GM21619 (cell line): ENCODE measurements around the gene SF3B5.
A peak's percentile ranks its signal among the peaks of the same experiment; 100 is the strongest.
"Not testable (repeated sequence)": the region's sequence is repeated elsewhere in the genome, so short reads cannot be mapped to it uniquely, and the experiment has no call there.

Source experiments
- ATAC-seq: cut with Tn5 transposase; IDR thresholded peaks from one replicate; pipeline ENCODE4 v1.9.1; 2021; ENCODE audit not compliant: unreplicated experiment

Gene SF3B5

GRCh38 chr6:144106206-144106605 is 10.8 kb upstream of the SF3B5 start:
- no peak for ATAC-seq

DNA sequence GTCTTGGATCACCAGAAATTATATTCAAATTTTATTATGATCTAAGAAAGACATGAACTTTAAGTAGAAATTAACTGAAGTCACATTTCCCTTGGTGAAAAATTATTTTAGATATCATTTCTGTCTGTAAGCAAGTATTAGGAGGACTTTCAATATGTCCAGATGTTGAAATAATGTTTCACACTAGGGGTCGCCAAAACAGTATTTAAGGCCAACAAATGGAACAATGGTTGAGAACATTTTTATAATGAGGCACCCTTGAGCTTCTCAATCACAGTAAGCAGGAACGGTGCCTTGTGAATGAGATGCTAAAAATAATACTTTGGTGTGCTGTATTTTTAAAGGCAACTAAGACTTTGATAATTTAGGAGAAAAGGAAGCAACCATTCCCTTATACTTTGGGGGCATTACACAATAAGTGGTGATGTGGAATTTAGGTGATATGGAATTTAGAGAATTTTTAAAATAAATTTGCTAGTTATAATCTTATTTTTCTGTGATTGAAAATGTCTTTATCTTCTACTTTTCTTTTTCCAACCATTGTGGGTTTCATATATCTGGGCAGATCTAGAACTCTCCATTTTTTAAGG is 9.6 kb upstream of the SF3B5 start:
- peak; percentile 85 for ATAC-seq

DNA sequence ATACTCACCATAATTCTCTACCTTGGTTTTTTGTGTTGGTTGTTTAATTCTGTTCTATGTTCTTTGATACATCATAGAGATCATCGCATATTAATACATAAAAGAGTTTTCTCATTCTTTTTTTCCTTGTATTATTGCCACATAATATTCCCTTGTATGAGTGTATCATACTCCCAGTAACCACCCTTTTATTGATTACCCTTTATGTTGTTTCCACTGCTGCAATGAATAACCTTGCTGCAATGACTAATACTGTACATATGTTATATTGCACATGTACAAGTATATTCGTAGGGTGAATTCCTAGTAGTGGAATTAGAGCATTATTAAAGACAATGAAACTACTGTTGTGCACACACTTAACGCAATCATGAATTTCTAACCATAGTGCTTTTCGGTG is 9.1 kb upstream of the SF3B5 start:
- no peak for ATAC-seq

DNA sequence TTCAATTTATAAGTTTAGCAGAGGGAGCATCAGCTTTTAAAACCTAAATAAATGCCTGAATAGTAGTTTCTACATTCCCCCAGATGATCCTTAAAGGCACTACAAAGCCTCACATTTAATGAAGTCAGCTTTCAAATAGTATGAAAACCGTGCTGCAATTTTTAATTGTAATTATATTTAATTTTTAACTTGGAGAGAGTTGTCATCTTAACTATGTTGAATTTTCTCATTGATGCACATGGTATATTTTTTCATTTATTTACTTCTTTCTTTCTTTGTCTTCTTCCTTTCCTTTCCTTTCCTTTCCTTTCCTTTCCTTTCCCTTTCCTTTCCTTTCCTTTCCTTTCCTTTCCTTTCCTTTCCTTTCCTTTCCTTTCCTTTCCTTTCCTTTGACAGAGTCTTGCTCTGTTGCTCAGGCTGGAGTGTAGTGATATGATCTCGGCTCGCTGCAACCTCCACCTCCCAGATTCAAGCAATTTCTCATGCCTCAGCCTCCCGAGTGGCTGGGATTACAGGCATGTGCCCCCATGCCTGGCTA is 7.7 kb upstream of the SF3B5 start:
- ATAC-seq, result no peak

- no peak for ATAC-seq
Observed at GRCh38 chr6:144098993-144099392, 3.6 kb upstream of the SF3B5 start.

- peak; percentile 0 for ATAC-seq
Observed at GRCh38 chr6:144094731-144095133, 641 bp downstream of the SF3B5 start.

GRCh38 chr6:144093658-144094057 is 1.7 kb downstream of the SF3B5 start:
- no peak for ATAC-seq

DNA sequence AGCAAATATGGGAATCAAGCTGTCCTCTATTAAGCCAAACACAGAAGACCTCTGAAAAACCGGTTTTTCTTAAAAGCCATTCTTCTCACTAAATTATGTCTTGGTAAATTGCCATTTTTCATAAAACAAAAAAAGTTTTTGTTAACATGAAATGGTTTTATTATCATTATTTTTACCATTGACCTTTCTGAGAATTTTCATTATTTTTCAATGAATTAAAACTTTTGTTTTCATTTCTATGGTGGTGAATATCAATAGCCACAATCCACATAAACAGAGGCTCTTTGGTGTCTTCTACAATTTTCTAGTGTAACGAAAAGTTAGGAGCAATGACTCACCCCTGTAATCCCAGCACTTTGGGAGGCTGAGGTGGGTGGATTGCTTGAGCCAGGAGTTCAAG is 2.1 kb downstream of the SF3B5 start:
- ATAC-seq, result no peak

DNA sequence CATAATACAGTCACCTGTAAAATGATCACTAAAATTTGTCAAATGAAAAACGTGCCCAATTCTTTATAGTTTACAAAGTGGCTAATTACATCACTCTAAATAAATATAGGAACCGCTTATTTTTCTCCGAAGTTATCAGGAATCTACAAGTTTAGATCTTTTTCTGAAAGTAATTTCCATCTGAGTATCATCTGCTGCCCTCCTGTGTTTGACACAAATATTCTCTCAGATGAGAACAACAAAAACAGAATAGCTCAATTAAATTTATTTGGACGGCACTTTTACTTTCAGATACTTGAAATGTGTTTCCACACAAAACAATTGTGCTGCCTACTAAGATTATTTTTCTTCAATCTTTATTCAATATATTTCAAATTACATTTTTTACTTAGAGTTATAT is 5.0 kb downstream of the SF3B5 start:
- no peak for ATAC-seq

- peak; percentile 78 for ATAC-seq
Observed at GRCh38 chr6:144087789-144088426, 7.5 kb downstream of the SF3B5 start.

DNA sequence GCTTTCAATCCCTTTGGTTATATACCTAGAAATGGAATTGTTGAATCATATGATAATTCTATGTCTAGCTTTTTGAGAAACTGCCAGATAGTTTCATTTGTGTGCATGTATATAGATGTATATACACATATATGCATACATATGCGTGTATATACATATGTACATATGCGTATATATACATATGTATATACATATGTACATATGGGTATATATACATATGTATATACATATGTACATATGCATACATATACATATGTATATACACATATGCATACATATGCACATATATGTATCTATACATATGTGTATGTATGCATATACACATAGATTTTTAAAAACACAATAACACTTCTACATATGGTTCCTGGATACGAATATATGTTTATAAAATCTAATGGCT is 8.4 kb downstream of the SF3B5 start:
- ATAC-seq, result no peak

- ATAC-seq, result no peak
Observed at GRCh38 chr6:144083172-144083571, 12.2 kb downstream of the SF3B5 start.

DNA sequence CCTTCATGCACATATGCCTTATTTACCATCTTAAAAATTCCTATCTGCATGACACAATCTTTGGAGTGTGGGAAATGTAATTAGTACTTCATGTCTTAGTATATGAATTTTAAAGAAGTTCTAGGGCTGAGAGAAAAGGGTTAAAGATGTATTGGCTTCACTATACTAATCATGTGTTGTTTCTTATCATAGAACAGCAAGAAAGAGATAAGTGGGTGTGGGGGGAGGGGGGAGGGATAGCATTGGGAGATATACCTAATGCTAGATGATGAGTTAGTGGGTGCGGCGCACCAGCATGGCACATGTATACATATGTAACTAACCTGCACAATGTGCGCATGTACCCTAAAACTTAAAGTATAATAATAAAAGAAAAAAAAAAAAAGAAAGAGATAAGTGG is 13.0 kb downstream of the SF3B5 start:
- not testable (repeated sequence) for ATAC-seq

DNA sequence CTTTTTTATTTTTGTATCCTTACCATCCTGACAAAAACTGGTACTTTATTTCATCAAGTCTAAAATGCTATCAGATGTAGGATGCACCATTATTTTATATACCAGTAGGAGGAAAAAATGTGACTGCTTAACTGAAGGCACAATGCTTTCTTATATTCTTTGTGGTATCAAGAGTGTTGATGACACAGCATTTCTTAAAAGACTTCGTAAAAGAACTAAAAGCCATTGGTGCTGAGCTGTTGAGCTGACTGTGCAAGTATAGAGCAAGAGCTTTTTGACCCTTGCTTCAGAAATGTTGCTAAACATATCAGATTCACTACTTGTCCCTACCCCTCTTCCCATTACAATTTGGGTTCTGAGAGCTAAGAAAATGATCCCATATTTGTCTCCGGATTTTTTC is 17.5 kb downstream of the SF3B5 start:
- no peak for ATAC-seq

DNA sequence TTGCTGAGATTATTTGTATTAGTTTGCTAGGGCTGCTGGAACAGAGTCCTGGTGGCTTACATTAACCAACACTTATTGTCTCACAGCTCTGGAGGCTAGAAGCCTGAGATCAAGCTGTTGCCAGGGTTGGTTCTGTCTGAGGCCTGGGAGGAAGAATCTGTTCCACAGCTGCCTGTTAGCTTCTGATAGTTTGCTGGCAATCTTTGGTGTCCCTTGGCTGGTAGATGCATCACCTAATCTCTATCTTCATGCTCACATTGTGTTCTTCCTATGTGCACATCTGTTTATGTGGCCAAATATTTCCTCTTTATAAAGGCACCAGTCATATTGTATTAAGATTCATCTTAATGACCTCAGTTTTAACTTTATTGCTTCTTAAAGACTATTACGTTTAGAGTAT is 19.5 kb downstream of the SF3B5 start:
- ATAC-seq, result peak; percentile 22

DNA sequence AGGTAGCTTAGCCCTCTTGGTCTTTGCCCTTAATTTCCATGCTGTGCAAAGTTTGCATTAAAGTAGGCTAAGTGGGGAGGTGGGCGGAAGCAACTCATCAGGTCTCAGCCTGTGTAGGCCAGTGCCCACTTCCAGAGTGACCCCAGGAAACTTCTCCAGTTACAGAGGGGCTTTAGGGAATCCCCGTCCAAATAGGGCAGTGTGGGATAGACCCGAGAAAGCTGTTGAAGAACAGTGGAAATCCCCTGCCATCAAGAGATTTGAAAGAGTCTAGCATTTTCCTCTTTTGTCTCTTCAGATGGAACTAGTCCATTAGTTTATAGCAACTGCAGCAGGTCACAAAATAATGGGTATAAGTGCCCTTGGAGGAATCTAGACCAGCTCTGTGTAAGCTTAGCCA is 20.2 kb downstream of the SF3B5 start:
- peak; percentile 63 for ATAC-seq

DNA sequence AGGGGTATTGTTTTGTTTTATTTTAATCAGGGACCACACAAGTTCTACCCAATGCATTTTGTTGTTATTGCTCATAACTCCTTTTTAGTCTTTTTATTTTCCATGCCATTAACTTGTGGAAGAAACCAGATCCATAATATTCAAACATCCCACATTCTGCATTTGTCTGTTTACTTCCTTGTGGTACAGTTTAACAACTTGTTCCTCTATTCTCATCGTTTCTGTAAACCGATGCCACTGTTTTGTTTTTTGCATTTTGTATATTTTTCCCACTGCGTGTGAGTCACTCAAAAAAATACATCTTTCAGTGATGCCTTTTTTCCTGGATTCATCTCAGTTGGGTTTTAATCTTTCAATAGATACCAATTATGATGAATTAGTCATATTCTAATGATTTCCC is 22.3 kb downstream of the SF3B5 start:
- ATAC-seq, result no peak

DNA sequence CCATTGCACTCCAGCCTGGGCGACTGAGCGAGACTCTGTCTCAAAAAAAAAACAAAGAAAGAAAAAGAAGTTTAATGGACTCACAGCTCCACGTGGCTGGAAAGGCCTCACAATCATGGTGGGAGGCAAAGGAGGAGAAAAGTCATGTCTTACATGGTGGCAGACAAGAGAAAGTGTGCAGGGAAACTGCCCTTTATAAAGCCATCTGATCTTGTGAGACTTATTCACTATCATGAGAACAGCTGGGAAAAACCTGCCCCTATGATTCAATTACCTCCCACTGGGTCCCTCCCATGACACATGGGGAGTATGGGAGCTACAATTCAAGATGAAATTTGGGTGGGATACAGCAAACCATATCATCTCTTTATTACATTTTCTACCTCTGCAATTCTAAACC is 25.9 kb downstream of the SF3B5 start:
- no peak for ATAC-seq

- ATAC-seq, result no peak
Observed at GRCh38 chr6:144068794-144069193, 26.6 kb downstream of the SF3B5 start.

DNA sequence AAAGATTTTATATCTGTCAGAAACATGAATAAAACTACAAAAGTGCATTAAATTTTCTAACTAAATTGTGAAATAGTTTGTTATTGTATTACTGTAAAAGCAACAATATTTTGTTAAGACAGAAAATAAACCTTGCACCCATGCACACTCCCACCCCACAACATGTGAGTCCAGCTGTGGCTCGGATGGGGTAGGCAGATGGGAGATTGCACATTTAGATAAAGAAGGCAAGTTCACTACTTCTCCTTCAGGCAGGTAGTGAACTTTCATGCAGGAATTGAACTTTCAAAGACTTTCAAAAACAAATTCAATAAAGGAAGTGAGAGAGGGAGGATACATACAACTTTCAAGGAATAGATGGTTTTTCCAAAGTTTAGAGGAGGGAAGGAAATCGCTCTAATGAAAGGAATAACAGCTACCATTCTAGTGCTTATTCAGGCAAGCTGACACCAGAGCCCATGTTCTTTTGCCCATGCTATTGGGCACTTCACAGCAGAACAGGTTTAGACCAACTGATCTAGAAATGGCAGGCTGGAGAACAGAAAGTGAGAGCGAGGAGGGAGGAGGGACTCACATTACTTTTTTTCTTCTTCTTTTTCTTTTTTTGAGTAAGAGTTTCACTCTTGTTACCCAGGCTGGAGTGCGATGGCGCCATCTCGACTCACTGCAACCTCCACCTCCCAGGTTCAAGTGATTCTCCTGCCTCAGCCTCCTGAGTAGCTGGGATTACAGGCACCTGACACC is 28.5 kb downstream of the SF3B5 start:
- ATAC-seq, result peak; percentile 37

DNA sequence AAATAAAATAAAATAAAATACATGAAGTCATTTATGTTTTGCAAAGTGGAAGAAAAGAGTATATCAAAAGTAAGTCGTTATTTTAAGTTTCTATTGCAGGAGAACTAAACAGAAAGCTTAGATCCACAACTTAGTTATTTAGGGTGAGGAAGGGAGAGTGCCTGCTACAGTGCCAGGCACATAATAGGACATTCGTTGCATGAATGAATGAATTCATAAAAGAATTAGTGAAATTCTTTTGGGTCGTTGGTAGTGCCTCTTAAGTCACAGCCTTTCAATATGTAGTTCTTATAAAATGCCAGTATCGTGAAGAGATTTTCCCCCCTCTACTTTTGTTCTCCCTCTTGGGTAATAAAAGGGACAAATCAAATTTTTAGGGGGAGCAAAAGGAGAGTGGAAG is 29.1 kb downstream of the SF3B5 start:
- ATAC-seq, result no peak

DNA sequence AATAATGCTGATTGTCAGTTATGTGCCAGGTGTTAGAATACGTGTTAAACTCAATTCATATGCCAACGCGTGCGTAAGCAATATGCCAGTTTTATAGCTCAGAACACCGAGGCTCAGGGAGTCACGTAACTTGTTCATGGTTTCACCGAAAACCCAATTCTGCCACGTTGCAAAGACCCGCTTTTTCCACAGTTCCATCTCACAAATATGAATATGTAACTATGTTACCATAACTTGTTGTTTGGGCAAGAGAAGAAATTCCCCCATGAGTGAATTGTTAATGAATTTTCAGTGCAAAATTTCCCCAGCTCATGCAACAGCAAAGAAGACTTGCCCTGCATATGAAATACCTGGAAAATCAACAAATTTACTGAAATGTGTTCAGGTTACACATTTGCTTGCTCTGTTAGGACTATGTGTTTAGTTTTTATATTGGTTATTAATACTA is 30.1 kb downstream of the SF3B5 start:
- ATAC-seq, result no peak
